Medulla oblongata (tissue), 1 donor: ENCODE measurements around the gene PLAGL1.
"Not testable (repeated sequence)": the region's sequence is repeated elsewhere in the genome, so short reads cannot be mapped to it uniquely, and the experiment has no call there.

ENCODE experiments used
- DNase-seq: peaks from one replicate; pipeline ENCODE4 v3.0.0-alpha.2; 2015; ENCODE audit errors: extremely low spot score

The PLAGL1 gene

DNA sequence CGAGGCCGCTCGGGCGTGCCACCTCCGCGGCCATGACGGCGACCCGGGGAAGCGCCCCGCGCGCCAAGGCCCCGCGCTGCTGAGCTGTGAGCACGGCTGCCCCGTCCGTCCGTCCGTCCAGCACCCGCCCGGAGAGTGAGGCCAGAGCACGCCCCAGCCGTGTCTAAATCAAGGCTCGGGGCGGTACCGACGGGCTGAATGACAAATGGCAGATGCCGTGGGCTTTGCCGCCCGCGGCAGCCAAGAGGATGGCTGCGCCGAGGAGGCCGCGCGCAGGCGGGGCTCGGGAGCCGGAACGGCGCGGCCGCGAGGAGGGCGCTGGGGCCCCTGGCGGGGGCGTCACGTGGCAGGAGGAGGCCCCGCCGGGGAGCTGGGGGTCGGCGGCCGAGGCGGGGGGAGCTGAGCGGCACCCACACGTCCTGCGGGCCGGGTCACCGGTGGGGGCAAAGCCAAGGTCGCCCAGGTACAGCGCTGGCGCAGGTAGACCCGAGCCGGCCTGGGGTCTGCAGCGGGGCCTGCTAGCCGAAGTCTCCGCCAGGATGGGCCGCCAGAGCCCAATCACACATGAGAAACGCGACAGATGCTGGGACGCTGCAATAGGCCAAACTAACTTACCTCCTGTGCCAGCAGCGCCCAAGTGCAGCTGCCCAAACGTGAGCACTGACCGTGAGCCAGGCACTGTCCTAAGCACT is at the start of gene PLAGL1:
Gene PLAGL1 (minus strand): TSS at position 140 of the 692 bp plus-strand sequence. CDS start 60,123 bp downstream, outside the sequence.
- DNase-seq, result no peak

DNA sequence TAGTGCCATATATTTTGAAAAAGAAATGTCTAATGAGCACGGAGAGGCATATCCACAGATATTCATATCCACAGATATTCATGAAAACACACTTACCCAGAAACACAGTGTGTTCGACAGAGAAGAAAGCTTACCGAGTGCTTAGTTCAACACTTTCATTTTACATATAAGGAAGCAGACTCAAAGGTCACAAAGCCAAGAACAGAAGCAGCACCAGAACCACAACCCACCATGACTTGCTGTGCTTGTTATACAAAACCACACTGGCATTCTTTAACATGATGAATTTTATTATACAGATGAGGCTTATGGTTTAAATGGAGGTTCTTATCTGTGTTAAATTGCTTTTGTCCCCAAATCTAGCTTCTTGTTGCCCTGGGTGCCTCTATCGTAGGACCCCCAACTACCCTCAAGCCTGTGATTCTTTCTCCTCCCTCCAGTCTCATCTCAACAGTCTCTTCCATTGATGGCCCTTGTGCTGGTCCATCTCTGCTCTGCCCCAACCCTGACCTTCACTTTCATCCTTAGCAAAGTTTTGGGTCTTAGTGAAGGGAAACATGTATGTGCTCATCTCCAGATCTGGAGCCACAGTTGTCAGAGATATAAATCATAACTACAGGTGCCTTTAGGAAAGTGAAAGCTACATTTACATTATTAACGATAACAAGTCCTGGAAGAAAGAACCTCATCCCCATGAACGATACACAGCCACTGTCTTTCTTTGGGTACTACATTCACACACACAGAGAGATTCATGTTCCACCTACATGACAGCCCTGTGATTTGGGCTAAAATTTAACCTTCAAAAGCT is 47.3 kb upstream of the PLAGL1 start:
- peak; percentile 21 for DNase-seq

DNA sequence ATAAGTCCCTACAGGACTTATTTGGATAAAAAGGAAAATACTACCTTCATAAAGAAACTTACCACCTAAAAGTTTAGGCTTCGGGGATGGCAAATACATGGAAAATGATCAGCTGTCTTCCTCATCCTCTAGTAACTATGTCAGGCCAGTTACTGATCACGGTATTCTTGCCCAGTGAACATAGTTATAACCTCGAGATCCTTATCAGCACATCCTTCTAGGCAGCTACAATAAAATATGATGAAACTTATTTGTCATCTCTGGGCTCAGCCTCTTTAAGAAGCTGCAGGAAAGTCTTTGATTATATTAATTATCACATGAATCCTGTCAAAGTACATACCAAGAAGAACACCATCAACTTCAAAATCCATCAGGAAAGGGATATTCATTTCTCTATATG is 45.5 kb upstream of the PLAGL1 start:
- DNase-seq, result no peak

DNA sequence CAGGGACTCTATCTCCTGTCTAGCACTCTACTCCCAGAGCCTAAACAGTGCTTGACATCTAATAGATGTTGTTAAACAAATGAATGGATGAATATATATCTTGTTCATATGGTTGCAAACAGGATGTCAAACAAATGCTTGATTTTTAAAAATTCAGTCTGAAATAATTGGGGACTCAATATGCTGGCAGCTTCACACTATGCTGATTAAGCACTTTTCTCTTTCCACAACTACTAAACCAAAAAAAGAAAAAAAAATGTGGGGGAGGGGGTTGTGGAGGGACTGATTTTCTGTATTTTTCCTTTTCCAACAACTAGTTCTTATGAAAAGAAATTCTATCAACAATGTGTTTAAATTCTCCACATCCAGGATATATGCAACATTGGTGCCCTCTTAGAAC is 44.4 kb upstream of the PLAGL1 start:
- DNase-seq, result no peak

- DNase-seq, result no peak
Measured at GRCh38 chr6:144049386-144049785, 41.3 kb upstream of the PLAGL1 start.

- DNase-seq, result no peak
Measured at GRCh38 chr6:144047688-144048087, 39.6 kb upstream of the PLAGL1 start.

- not testable (repeated sequence) for DNase-seq
Measured at GRCh38 chr6:144046672-144047071, 38.6 kb upstream of the PLAGL1 start.

DNA sequence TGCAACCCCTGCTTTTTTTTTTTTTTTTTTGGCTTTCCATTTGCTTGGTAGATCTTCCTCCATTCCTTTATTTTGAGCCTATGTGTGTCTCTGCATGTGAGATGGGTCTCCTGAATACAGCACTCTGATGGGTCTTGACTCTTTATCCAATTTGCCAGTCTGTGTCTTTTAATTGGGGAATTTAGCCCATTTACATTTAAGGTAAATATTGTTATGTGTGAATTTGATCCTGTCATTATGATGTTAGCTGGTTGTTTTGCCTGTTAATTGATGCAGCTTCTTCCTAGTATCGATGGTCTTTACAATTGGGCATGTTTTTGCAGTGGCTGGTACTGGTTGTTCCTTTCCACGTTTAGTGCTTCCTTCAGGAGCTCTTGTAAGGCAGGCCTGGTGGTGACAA is 36.9 kb upstream of the PLAGL1 start:
- DNase-seq, result not testable (repeated sequence)

GRCh38 chr6:144036835-144037195 is 28.8 kb upstream of the PLAGL1 start:
- DNase-seq, result no peak

DNA sequence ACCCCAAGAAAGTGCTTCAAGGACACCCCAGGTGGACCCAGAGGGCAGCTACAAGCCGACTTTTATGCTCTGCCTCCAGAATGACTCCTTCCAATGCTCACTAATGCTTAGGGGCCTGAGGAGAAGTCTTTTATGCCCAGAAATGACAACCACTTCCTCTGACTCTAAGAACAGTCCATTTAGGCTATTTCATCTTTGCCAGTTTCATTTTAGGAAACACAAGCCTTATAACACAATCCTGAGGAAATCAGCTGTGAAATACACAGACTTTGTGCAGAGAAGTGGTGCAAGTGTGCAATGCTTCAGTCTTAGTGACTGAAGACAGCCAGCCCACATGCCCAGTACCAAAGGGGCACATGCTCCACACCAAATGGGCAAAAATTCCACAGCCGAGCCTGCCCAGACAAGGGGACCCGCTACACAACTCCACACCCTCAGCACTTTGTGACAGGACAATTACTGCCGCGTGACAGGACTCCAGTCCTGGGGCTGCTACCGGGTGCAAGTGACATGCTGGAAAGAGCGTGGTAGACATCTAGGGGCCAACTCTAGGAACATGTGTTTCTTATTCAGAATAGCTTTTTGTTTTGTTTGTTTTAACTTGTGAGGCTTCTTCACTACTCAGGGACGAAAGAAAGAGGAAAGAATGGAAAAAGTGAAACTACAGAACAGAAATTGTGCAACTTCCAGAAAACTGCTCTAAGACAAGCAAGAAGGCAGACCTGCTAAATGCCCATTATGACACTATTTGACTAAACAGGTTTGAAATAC is 28.2 kb upstream of the PLAGL1 start:
- peak; percentile 61 for DNase-seq

DNA sequence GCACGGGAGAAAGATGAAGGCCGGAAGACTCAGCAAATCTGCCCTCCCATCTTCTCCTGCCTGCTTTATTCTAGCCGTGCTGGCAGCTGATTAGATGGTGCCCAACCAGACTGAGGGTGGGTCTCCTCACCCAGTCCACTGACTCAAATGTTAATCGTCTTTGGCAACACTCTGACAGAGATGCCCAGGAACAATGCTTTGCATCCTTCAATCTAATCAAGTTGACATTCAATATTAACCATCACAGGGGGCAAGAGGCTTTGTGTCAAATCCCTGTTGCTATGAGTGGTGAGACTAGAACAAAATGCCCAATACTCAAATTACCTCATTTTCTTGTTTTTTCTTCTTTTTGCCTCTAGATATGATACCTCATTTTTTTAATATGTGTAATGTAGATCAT is 27.4 kb upstream of the PLAGL1 start:
- no peak for DNase-seq

- no peak for DNase-seq
Measured at GRCh38 chr6:144033816-144034735, 26.0 kb upstream of the PLAGL1 start.

DNA sequence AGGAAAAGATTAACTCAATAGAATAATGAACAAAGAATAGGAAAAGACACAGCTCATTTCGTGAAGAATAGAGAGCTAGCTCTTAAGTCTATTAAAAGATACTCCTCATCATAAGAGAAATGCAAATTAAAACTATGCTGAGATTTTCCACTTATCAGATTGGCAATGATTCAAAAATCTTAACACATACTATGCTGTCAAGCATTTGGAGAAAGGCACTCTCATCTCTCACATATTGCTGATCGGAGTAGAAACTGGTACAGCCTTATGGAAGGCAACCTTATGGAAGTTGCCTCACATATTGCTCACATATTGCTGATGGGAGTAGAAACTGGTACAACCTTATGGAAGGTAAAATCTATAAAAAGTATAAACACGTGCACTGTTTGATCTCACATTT is 21.4 kb upstream of the PLAGL1 start:
- DNase-seq, result no peak

- DNase-seq, result no peak
Measured at GRCh38 chr6:144027932-144028587, 20.0 kb upstream of the PLAGL1 start.

GRCh38 chr6:144023216-144023615 is 15.2 kb upstream of the PLAGL1 start:
- DNase-seq, result no peak

DNA sequence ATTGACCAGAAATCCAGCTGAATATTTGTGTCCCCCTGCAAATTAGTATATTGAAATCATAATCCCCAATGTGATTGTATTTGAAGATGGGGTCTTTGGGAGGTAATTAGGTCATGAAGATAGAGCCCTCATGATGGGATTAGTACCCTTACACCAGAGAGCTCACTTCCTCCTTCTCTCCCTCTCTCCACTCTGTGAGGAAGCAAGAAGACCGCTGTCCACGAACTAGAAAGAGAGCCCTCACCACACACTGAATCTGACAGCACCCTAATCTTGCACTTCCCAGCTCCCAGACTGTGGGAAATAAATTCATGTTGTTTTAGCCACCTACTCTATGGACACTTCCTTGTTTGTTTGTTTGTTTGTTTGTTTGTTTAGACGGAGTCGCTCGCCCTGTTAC is 11.9 kb upstream of the PLAGL1 start:
- DNase-seq, result no peak

DNA sequence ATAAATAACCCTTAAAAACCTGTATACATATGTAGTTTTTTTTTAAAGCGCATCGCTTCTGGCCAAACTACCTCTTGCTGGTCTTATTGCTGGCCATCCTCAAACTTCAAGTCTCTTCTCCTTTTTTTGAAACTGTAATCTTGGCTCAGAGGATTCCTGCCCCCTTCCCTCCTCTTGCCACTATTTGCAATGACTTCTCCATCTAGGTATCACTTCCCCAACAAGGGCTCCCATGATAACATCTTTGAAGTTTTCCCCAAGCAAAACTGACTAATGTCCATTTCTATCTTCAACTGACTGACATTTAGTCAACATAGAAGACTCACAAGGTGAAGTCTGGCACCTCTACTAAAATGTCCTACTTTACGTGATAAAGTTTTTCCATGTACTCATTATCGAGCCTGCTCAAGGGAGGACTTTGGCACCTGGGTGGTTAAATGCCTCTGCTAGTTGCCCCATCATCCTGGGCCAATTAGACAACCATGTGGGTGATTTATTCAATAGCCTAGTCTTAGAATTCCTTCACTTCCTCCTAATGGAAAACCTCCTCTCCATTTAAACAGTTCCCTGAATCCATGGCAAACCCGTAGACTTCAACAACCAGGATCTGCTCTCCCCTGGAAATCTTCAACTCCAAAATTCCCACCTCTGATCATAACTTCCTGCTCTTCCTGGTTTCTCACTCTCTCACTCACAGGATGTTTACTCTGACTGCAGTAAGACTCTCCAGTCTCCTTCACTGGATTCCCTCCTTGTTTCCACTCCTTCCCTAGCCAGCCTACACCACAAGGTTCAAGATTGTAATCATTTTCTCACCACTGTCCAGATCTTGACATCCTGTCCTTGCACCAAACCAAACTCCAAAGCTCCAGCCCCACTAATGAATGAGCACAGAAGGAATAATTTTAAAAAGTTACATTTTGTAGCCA is 9.4 kb upstream of the PLAGL1 start:
- DNase-seq, result peak; percentile 28

DNA sequence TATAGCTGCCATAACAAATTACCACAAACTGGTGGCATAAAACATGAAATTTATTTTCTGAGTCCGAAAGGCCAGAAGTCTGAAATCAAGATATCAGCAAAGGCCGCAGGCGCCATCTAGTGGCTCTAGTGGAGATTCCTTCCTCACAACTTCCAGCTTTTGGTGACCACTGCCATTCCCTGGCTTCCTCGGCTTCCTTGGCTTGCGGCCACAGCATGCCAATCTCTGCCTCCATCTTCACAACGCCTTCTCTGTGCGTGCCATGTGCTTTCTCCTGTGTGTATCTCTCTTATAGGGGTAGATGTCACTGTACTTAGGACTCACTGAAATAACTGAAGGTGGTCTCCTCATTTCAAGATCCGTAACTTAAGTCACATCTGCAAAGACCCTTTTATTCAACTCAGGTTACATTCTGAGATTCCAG is 5.4 kb upstream of the PLAGL1 start:
- peak; percentile 84 for DNase-seq

GRCh38 chr6:144012534-144012933 is 4.5 kb upstream of the PLAGL1 start:
- no peak for DNase-seq

DNA sequence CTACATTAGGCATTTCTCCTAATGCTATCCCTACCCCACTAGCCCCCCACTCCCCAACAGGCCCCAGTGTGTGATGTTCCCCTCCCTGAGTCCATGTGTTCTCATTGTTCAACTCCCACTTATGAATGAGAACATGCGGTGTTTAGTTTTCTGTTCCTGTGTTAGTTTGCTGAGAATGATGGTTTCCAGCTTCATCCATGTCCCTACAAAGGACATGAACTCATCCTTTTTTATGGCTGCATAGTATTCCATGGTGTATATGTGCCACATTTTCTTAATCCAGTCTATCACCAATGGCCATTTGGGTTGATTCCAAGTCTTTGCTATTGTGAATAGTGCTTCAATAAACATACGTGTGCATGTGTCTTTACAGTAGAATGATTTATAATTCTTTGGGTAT is 1.6 kb upstream of the PLAGL1 start:
- not testable (repeated sequence) for DNase-seq
